Testis (tissue), 2 donors: ENCODE measurements around the gene RACK1.

ENCODE experiments used
- CTCF ChIP-seq, 3 experiments: fragments of 450-650 bp in 2 of 3; fragments of 200-600 bp in 1 of 3; sonication (generic) in 1 of 3; IDR thresholded peaks; one replicate each; pipeline ENCODE4 v1.5.1; 2016 to 2019; ENCODE audit warnings: antibody characterized with exemption in 3 of 3, mild to moderate bottlenecking in 2 of 3, moderate library complexity in 1 of 3
- POLR2A ChIP-seq: fragments of 450-650 bp; IDR thresholded peaks from one replicate; pipeline ENCODE4 v1.6.1; 2017; ENCODE audit warnings: antibody characterized with exemption, mild to moderate bottlenecking, moderate library complexity

GRCh38 chr5:181229996-181230395, 13.7 kb downstream of the RACK1 start:
- TF ChIP-seq POLR2A (no peak), CTCF (IDR thresholded peaks at IDR 0.05) (no peak)
